CD4-positive, alpha-beta T cell treated with Interleukin-4 for 1 hour (primary cell): ENCODE measurements around the gene ADCY5.

Source experiments
- DNase-seq, 2 donors: peaks; one replicate each; pipeline ENCODE4 v3.0.0-alpha.2; 2020 to 2022

The ADCY5 gene

DNA sequence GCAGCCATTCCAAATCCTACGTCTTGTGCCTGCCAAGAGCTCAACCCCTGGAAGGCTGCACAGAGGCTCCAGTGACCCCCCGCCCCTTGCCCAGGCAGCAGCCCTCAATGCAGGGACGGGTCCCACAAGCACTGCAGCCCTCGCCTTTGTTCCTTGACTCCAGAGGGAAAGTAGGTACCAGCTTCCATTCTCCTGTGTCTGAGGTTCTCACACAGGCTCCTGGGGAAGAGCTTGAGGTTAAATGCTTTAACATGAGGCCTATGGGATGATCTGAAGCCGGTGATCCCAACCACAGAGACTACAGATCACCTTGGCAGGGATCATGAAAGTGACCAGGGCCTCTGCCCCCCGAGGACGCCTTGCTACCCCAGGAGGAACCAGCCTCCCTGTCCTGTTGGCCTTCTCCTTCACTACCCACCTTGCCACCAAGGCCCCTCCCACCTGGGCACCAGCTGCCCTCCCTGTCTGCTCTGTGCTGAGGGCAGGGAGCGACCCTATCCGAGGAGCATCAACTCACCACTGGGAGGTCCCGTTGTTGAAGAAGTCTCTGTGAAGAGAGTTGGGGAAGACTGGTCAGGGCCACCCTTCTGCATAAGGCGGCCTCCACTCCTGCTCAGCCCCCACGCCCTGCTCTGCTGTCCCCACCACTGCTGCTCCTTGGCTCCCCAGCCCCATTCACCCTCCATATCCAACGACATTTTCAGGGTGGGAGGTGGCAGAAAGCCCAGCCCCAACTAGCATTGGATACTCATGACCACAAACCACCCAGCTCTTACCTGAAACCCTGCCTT is 151.9 kb downstream of the ADCY5 start:
- DNase-seq = no peak

DNA sequence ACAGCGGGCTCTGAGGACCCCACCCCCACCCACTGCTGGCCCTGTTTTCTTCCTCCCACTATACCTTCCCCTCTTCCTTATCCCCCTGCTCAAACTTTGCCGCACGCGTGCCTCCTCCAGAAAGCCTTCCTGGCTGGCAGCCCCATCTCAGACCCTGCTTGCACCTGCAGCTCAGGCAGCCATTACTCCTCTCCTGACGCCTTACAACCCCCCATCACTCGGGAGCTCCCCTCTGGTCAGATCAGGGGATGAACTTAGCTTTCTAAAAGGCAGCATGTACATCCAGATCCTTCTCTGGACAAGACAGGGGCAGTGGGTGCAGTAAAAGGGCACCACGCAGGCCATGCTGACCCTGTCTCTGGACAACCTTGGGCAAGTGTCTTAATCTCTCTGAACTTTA is 152.6 kb downstream of the ADCY5 start:
- DNase-seq = no peak

DNA sequence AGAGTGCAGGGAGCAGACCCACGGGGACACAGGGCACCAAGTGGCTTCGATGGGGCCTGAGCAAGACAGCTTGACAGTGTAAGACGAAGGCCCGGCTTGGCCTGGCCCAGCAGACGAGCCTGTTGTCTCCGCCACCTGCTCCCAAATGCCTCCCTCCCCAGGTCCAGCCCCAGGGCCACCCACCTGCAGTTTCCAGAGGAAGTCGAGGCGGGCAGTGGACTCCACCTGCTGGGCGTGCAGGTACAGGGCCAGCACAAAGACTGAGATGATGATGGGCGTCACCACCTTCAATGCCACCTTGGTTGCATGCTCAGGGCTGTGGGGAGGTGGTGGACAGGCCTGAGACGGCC is 153.0 kb downstream of the ADCY5 start:
- DNase-seq = no peak

DNA sequence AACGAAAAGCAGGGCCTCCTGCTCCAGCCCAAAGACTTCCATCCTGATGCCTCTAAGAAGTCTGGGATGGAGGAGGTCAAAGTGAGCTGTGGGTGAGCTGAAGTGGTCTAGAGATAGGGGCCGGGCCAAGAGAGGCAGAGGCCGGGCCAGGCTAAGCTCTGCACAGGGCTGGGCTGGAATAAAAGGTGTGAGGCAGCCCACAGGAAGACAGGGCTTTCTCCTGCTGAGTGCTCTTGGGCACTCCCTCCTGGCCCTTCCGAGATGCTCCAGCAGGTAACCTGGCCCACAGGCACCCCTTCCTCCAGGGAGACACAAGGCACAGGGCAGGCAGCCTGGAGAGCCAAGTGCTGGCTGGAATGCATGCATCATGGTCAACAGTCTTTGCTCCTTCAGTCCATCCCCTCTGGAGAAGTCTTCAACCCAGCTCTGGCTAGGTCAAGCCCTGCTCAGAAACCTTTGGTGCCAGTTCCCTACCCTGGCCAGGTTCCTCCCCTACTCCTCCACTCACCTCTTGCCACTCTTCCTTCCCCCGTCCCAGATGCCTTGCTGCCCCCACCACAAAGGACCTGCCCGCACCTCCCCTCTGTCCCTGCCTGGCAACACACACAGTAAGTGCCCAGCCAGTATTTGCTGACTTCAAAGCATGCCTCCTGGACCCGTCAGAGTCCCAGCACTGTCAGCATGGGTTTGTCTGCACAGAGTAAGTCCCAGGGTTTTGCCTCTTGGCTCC is 153.6 kb downstream of the ADCY5 start:
- DNase-seq = no peak

DNA sequence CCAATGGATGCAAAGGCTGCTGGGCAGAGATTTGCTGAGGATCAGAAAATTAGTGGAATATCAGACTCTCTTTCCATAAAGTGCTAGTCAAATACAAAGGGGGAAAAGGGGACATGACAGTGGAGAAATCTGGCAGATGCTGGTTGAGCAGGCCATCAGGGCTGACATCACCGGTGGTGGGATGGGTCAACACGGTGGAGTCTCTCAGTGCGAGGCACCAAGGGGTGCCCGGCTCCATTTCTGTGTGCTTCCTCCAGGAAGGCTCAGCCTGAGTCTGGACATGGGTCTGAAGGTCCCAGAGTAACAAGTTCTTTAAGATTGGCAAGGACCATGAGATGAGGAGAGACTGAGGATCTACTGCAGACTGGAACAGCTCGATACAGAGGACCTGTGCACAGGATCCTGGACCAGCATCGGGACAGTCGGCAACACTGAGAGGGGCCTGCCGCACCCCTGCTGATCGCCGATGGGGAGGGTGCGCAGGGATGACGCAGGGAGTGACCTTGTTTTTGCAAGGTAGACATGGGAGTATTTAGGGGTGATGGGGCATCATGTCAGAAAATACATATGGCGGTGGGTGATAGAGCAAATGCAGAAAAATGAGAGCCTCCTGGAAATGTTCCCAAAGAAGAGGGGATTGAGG is 154.5 kb downstream of the ADCY5 start:
- no peak for DNase-seq

DNA sequence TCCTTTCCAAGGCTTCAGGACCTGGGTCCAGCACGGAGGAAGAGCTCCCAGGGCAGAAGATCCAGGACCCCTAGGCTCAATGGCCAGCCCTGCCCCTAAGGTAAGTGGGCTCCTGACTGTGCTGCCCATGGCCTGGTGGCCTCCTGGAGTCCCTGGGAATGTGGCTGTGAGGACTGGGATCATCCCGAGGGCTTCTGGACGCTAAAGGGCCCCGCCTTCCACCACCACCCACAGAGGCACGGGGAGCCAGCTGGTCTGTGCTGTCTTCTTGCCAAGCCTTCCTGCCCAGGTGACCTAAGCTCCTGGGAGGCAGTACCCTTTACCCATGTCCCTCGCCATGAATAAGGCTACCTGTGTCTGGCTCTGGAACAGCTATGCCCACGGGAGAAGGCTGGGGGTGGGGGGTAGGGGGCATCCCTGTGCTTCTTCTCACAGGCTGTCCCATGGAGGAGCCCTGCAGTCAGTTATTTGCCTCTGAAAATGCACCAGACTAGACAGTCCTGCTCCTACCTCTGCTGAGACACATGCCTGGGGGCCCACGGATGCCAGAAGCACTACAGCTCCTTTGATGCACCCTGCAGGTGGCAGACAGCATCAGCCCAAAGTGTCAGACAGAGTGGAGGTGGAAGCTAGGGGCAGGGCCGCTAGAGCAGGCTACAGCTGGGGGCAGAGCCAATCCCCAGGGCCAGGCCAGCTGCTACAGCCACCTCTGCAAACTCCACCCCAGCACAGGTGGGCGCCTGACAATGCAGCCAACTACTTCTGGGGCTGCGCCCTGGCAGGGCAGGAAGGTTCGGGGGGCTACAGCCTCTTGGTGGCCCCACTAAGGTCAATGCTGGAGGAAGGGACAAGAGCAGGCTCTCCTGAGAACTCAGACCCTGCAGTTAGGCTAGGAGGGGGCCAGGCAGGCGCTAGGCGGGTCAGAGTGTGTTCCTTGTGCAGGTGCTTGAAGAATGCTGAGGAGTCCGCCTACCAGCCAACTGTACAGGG is 156.3 kb downstream of the ADCY5 start:
- no peak for DNase-seq

DNA sequence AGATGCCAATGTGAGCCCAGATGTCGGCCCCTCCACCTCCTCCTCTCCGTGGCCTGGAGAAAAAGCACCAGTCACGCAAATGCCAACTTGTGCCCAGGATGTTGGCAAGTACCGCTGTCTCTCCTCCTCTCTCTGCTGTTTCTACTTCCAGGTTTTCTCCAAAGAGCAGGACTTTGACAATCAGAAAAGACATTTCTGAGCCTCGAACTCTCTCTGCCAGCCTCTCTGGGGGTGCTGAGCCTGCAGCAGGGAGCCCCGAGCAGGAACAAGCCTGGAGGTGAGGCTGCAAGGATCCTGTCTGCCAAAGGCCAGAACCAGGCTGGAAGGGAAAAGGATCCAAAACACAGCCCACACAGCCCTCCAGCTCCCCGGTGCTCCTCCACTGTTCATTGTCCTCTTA is 157.5 kb downstream of the ADCY5 start:
- no peak for DNase-seq

DNA sequence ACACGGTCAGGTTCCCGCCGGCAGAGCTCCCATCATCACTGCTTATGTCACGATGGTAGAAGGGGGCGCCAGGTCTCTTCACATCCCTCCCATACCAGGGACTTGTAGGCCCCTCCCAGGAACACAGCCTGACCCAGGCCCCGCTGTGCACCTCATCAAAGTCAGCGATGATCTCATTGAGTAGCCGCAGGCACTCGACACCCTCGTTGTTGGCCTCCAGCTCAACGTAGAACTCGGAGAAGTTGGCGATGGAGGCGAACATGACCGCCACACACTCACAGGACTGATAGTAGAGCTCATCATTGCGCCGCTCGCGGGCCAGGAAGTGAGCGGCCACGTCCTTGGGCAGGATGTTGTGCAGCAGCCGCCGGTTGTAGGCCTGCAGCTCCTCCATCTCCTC is 157.9 kb downstream of the ADCY5 start:
- no peak for DNase-seq

DNA sequence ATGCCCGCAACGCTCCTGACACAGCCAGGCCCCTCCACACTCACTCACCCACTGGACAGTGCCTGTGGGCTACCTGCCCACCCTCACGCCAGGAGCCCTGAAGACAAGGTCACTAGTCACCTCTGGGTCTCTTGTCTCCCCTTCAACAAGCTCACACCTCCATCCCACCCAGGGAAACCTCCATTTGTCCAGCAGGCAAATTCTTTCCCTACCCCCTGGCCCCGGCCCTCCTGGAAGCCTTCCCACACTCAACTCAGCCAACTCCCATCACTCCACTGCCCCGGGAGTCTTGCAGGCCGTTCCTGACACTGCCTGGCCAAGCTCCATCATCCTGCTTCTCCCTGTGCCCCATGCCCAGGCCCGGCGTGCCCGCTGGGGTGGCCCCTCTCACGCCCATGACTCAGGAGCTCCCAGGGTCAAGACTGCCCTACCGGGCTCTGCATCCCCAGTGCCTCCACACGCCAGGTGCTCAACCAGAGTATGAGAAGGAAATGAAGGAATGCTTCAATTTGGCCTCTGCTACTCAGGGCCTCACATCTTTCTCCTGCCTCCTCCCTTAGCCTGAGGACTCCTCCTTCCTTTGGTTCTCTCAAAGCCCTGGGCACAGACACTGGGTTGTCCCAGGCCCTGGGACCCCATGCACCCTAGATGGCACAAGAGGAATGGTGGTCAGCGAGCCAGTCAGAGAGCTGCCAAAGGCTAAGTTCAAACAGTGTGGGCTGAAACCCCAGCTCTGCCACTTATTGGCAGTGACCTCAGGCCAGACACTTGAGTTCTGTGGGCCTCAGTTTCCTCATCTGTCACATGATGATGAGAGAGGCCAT is 158.6 kb downstream of the ADCY5 start:
- DNase-seq = no peak

DNA sequence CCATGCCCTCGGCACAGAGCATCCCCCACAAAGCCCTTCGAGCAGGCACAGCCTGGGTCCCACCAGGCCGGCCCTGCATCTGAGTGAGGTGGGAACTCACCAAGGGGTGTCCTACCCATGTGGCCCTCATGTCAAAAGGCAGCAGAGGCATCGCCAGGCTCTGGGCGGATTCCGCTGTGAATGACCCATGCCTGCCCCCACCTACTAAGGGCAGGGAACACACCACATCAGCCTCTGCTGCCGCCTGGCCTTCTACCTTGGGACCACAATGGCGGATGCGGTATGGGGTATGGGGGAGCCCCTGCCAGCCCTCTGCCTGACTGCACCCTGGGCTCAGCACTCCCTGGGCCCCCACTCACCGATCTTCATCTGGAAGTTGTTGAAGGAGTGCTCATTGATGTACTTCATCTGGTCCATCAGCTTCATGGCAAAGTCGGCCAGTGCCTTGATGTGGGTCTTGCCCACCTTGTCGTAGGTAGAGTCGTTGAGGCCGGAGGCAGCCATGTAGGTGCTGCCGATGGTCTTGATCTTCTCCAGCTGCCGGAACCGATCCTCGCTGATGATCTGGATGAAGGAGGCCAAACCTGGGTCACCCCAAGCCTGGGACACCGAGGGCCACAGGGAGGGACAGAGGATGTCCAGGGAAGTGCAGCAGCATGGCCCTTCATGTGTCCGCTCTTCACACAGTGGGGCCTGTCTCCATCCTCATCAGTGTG is 159.3 kb downstream of the ADCY5 start:
- DNase-seq = no peak

DNA sequence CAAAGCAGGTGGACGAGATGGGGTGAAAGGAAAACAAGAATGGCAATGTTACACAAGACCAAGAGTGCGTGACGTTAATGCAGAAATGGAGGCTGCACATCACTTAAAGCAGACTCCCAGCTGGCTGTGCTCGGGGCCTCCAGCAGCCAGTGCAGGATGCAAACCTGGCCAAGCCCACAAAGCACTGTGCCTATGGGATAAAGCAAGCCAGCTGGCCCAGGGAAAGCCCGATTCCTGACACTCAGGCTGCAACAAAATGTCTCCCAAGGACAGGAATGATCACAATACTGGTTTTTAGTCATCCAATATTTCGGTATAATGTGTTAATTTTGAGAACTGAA is 161.0 kb downstream of the ADCY5 start:
- no peak for DNase-seq

DNA sequence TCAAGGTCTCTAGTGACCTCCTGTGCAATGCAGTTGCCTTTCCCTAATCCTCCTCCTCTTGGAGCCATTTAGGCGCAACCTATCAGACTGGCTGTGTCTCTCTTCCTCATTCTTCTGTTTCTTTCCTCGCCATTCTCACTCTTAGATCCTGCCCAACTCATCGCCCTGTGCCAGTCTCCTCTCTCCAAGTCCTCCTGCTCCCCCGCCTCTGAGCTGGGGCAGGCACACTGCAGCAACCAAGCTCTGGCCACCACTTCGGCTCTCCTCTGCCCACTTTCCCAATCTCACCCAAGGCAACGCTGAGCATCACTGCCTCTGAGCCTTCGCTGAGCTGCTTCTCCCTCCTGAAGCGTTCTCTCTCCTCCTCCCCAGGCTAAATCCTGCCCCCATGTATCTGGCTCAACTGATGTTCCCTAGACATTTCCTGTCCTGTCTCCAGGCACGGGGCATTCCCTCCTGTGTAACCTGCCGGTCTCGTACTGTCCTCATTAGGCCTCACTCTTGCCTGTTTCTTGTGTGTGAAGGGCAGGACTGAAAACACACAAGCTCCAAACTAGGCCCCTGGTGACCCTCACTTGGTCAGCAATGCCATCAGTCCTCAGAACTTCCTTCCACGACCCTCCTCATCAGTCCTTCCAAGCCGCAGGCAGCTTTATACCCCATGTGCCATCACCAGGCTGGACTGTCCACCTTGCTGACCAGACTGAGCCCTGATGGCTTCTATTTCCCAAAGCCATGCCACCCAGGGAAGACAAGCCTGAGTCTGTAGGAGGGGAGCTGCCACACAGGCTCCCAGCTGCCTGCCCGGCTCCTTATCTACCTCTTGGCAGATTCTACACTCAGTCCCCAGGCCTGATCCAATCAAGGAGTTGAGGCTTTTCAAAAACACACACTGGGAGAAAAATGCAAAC is 161.6 kb downstream of the ADCY5 start:
- DNase-seq = no peak

DNA sequence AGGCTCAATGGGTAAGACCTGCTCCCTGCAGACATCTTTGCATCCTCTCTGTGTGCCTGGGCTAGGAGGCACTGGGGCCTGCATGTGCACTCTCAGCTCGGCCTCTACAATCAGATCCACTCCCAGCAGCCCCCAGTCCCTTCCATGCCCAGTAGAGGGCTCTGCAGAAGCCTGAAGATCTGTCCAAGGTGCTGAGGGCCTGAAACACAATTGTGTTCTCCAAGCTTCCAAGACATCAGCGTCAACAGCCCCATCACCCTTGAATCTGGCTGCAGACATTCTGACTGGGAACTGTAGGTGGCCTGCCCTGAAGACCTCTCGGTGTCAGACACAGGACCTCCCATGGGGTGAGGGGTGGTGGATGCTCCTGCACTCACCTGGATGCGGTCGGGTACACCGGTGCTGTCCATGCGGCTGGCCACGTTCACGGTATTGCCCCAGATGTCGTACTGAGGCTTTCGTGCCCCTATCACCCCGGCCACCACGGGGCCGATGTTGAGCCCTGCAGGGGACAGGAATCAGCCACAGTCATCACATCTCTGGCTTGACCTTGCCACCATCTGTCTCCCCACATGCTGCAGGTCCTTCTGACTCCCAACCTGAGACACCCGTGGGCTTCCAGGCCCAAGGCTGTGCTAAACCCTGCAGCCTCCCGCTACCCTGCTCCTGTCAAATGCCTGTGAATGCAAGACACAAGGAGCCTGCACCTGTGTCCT is 162.4 kb downstream of the ADCY5 start:
- peak in 1 of 2 donors; percentile 21 for DNase-seq

DNA sequence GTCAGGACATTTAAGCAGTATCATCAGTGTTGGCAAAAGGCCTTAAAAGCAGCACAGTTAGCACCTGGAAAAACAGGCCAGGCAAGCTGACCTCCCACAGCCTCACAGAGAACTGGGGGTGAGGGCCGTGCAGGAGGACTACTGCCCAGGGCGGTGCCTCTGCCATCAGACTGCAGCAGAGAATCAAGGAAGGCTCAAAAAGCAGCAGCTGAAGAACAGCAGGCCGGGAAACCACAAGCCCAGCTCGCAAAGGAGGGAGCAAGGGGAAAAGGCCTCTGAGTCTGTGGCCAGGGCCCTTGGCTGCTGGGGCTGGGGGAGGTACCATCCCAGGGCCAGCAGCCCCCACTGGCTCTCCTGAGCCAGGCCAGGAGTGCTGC is 163.0 kb downstream of the ADCY5 start:
- DNase-seq = no peak

DNA sequence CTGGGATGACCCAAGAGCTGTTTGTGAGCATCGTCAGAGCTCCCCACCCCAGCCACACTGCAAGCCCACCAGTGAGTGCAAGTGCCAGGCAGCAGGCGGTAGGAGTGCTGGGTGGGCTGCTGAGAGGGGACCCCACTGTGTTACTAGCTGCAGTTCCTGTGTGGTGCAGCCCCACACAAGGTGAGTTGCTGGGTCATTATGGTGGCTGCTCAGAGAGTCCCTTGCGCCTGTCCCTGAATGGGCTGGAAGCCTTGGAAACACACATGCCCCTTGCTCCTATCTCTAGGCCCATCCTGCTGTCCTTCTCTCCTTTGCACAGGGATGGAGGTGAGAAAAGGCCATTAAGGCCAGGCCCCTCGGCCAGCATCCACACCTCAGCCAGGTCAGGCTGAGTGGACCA is 163.4 kb downstream of the ADCY5 start:
- no peak for DNase-seq

DNA sequence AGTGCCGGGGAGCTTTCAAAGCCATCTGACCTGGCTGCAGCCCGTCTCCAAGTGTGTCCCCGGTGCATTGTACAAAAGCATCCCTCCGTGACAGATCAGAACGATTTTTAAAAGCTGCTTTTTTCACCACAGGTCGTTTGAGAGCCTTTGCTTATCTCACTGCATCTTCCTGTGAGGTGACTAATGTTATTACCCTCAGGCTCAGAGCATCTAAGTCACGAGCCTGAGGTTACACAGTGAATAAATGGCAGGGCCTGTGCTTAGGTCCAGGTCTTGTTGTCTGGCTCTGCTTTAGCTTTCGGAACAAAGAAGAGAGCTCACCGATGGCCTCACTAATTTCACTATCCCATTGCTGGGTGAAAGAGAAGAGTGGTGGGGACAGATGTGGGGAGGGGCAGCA is 163.8 kb downstream of the ADCY5 start:
- DNase-seq = no peak

DNA sequence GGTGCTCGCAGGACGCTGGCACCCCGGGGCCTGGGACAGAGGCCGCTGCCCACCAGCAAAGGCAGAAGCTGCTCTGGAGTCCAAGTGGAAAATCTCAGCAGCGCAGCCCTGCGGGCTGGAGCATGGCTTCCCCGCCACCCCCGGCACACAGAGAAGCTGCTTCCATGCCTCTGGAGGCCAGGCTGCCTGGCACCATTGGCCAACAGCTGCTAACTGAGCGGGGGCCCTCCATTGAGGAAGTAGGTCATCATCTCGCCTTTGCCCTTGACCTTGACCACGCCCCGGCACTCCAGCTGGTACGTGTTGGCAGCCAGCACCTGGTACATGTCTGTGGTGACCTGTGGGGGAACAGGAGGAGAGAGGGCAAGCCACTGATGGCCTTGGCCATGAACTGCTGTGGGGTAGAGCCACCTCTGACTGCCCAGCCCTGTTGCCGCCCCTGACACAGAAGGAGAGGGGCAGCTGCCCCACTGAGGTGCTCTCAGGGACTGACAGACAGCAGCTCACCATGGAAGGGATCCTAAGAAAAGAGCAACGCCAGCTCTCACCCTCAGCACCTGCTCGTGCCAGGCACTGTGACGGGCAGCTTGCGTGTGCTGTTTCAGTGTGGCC is 164.4 kb downstream of the ADCY5 start:
- DNase-seq = no peak

DNA sequence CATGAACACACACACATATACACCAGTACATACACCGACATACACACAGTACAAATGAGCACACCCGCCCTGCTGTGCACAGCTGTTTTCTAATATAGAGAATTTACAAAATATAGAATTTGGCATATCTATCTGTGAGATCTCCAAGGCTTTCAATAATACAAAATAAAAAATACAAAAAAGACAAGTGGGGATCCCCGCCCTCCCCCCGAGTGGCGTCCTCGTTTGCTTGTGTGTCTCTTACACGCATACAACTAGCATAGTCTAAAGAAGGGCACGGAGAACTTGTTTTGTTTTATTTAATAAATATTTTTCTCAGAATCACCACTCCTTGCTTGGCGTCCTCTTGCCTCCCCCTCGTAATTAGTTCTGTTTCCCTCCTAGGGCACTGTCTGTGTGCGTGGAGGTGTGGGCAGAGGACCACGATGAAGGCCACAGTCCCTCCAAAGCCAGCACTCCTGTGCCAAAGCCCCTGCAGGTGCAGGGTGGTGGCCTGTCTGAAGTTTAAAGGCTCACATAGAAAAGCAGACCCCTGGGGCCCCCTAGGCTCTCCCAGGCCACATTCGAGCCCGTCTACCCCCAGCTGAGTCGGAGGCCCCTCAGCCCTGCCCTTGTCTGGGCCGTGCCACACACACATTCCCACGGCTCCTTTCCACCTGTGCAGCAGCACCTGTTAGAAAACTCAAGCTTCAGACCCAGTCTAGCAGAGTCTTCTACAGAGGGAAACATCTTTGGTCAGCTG is 165.1 kb downstream of the ADCY5 start:
- DNase-seq = no peak
